Measurements from ENCODE around the gene CCNDBP1.
"Not testable (repeated sequence)": the region's sequence is repeated elsewhere in the genome, so short reads cannot be mapped to it uniquely, and the experiment has no call there.

Gene CCNDBP1

GRCh38 chr15:43185157-43186002 is at the start of gene CCNDBP1:
Gene CCNDBP1 (plus strand): TSS chr15:43185403. CDS start chr15:43185499, 96 bp downstream.
- peak; percentile 92 for DNase-seq

- DNase-seq: no peak
These were observed 41.8 kb upstream of the CCNDBP1 start for GRCh38 chr15:43143203-43143941.

- DNase-seq: no peak
These were observed 40.7 kb upstream of the CCNDBP1 start for GRCh38 chr15:43144512-43144911.

- no peak for DNase-seq
These were observed 39.0 kb upstream of the CCNDBP1 start for GRCh38 chr15:43146184-43146583.

- no peak for DNase-seq
These were observed 34.8 kb upstream of the CCNDBP1 start for GRCh38 chr15:43150191-43150929.

- no peak for DNase-seq
These were observed 33.5 kb upstream of the CCNDBP1 start for GRCh38 chr15:43151688-43152087.

- DNase-seq: no peak
These were observed 31.9 kb upstream of the CCNDBP1 start for GRCh38 chr15:43153269-43153668.

GRCh38 chr15:43165801-43166325 is 19.3 kb upstream of the CCNDBP1 start:
- no peak for DNase-seq

GRCh38 chr15:43167261-43167660 is 17.9 kb upstream of the CCNDBP1 start:
- not testable (repeated sequence) for DNase-seq

- no peak for DNase-seq
These were observed 16.8 kb upstream of the CCNDBP1 start for GRCh38 chr15:43168192-43169107.

GRCh38 chr15:43169888-43170287 is 15.3 kb upstream of the CCNDBP1 start:
- no peak for DNase-seq

GRCh38 chr15:43175656-43176309 is 9.4 kb upstream of the CCNDBP1 start:
- DNase-seq: not testable (repeated sequence)

- not testable (repeated sequence) for DNase-seq
These were observed 8.1 kb upstream of the CCNDBP1 start for GRCh38 chr15:43177147-43177546.

GRCh38 chr15:43183270-43183669 is 1.9 kb upstream of the CCNDBP1 start:
- DNase-seq: no peak

- DNase-seq: peak; percentile 8
These were observed 637 bp upstream of the CCNDBP1 start for GRCh38 chr15:43184407-43185124.

GRCh38 chr15:43186003-43186353 is 775 bp downstream of the CCNDBP1 start:
- DNase-seq: no peak

GRCh38 chr15:43187544-43188155 is 2.4 kb downstream of the CCNDBP1 start:
- no peak for DNase-seq

- no peak for DNase-seq
These were observed 4.1 kb downstream of the CCNDBP1 start for GRCh38 chr15:43189296-43189695.

GRCh38 chr15:43190178-43190577 is 5.0 kb downstream of the CCNDBP1 start:
- no peak for DNase-seq

- DNase-seq: no peak
These were observed 8.5 kb downstream of the CCNDBP1 start for GRCh38 chr15:43193710-43194109.

Data from CD4-positive, alpha-beta T cell treated with Interleukin-17A for 4 hours (primary cell).